Gastroesophageal sphincter (tissue), 4 donors: Measurements from ENCODE around the gene YTHDF1. TPM values are rescaled to one million over a fixed set of nuclear protein-coding genes. Genes with fewer than 3 reads are reported as not detected.
A peak's percentile ranks its signal among the peaks of the same experiment; 100 is the strongest.

Experiments
- ATAC-seq: fragments of 150-250 bp; one replicate; pipeline ENCODE4 v1.9.1; 2016; ENCODE audit warnings: mild to moderate bottlenecking, moderate library complexity
- H3K27ac ChIP-seq, 4 donors: fragments of 200-600 bp; sonication (generic) in 3 of 4; 1 replicate in 3 of 4; 2 replicates in 1 of 4; pipeline ENCODE4 v1.5.1; 2016 to 2019
- H3K27me3 ChIP-seq: fragments of 200-600 bp; sonication (generic); one replicate; pipeline ENCODE4 v1.5.1; 2019
- H3K36me3 ChIP-seq, 2 donors: fragments of 200-600 bp; sonication (generic); one replicate each; pipeline ENCODE4 v1.5.1; 2019; ENCODE audit warnings: control low read depth in 1 of 2
- H3K4me1 ChIP-seq, 3 donors: fragments of 200-600 bp; sonication (generic); 1 replicate in 2 of 3; 2 replicates in 1 of 3; pipeline ENCODE4 v1.5.1; 2016 to 2019; ENCODE audit warnings: control low read depth in 2 of 3
- H3K4me3 ChIP-seq, 2 donors: fragments of 200-600 bp; sonication (generic); one replicate each; pipeline ENCODE4 v1.5.1; 2019; ENCODE audit warnings: mild to moderate bottlenecking in 1 of 2, moderate library complexity in 1 of 2
- H3K9me3 ChIP-seq, 3 donors: fragments of 200-600 bp; sonication (generic); one replicate each; pipeline ENCODE4 v1.5.1; 2017 to 2019; ENCODE audit warnings: control low read depth in 2 of 3
- EP300 ChIP-seq: sonication (generic); formaldehyde crosslinking; IDR thresholded peaks from one replicate; pipeline ENCODE4 v1.6.1; 2017; ENCODE audit warnings: antibody characterized with exemption, mild to moderate bottlenecking
- POLR2A ChIP-seq, 2 donors: fragments of 450-650 bp; IDR thresholded peaks; one replicate each; pipeline ENCODE4 v1.6.1; 2017; ENCODE audit warnings: antibody characterized with exemption in 2 of 2, mild to moderate bottlenecking in 2 of 2, moderate library complexity in 1 of 2
- POLR2AphosphoS5 ChIP-seq: sonication (generic); formaldehyde crosslinking; IDR thresholded peaks from one replicate; pipeline ENCODE4 v1.6.1; 2017; ENCODE audit warnings: antibody characterized with exemption
- WGBS, 2 donors: methylation state at CpG; one replicate each; pipeline ENCODE4 v1.1.5; 2018; ENCODE audit warnings: low coverage in 1 of 2; 5-methylcytosine and 5-hydroxymethylcytosine counted together
- total RNA-seq, 4 donors: library from RNA; depleted of rRNA; stranded (reverse); fragments of >200 nt; gene quantifications; one replicate each; pipeline ENCODE4 v1.1.0, GENCODE V29; 2016
- TF ChIP-seq, protein P1 (sequence below), 4 experiments: fragments of 200-600 bp in 2 of 4; fragments of 450-650 bp in 2 of 4; sonication (generic) in 1 of 4; IDR thresholded peaks; one replicate each; pipeline ENCODE4 v1.5.1; 2017 to 2019; ENCODE audit warnings: antibody characterized with exemption in 4 of 4, mild to moderate bottlenecking in 2 of 4, moderate library complexity in 2 of 4

YTHDF1 gene
- total RNA-seq, 4 donors from 2014 or later = 20.2 to 35.8 (median 34.2) TPM

DNA sequence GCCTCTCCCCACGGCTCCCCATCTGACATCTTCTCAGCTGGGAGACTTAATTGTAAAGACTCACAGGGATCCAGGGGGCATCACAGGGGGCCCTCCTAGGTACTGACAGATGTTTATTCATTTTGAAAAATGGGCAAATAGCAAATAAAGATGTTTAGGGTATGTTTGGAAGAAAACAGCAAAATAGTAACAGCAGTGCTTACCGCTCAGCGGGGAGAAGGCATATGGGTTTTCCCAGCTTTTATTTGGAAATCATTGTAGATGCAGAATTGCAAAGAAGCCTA lies 17.1 kb upstream of the YTHDF1 start:
- H3K27ac ChIP-seq = no peak overlapping the region
- no peaks in the 10 kb centered on the region for H3K36me3 ChIP-seq
- H3K4me3 ChIP-seq = no peak overlapping the region
- H3K27me3 ChIP-seq = peaks cover 88% of the 10 kb centered on the region
- WGBS, 2 donors = 87 to 93% methylated on average over 2 of the region's 3 CpGs
- no peaks in the 10 kb centered on the region for H3K9me3 ChIP-seq
- TF ChIP-seq EP300 = no peak
- TF ChIP-seq POLR2A (IDR thresholded peaks at IDR 0.05) = no peak
- no peak for TF ChIP-seq POLR2AphosphoS5
- TF ChIP-seq, protein P1, sequence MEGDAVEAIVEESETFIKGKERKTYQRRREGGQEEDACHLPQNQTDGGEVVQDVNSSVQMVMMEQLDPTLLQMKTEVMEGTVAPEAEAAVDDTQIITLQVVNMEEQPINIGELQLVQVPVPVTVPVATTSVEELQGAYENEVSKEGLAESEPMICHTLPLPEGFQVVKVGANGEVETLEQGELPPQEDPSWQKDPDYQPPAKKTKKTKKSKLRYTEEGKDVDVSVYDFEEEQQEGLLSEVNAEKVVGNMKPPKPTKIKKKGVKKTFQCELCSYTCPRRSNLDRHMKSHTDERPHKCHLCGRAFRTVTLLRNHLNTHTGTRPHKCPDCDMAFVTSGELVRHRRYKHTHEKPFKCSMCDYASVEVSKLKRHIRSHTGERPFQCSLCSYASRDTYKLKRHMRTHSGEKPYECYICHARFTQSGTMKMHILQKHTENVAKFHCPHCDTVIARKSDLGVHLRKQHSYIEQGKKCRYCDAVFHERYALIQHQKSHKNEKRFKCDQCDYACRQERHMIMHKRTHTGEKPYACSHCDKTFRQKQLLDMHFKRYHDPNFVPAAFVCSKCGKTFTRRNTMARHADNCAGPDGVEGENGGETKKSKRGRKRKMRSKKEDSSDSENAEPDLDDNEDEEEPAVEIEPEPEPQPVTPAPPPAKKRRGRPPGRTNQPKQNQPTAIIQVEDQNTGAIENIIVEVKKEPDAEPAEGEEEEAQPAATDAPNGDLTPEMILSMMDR (IDR thresholded peaks at IDR 0.05) = no peak
- ATAC-seq = no peak
- H3K4me1 ChIP-seq = peaks cover 0 to 10% (median 0%) of the 10 kb centered on the region in 3 donors

DNA sequence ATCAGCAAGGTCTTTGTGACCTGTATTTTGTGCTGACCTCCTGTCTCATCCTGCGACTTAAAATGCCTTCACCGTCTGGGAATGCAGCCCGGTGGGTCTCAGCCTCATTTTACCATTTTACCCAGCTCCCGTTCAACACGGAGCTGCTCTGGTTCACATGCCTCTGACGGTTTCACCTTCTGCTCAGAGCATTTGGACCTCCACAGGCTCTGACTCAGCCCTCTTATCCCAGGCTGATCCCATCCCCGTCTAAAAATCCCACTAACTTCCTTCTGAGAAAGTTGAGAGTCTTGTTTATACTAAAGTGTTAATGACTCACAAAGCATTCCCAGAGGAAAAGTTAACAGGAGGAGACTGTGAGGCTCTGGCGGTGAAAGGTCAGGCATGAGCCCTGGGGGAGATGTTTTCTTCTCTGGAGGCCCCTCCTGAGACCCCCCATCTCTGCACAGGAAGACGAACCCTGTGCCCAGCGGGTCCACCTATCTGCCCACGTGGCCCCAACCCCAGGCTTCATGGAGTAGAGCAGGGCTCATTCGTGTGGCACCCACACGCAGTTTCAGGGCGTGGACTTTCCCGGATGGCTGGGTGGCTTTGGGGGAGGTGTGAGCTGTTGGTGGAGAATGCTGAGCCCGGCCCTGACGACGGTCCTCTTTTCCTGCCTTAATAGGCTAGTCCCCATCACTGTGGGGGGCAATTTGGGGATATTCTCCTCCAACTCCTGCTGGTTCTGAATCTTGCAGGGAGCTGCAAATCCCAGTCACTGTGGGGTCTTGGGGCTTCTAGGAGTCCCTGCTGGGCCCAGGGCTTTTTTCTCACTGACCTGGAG lies 16.5 kb upstream of the YTHDF1 start:
- Histone ChIP-seq H3K4me1 (peaks cover 0 to 10% (median 0%) of the 10 kb centered on the region in 3 donors), H3K4me3 (no peak overlapping the region), H3K27me3 (peaks cover 83% of the 10 kb centered on the region), H3K27ac (no peak overlapping the region), H3K36me3 (no peaks in the 10 kb centered on the region), H3K9me3 (no peaks in the 10 kb centered on the region)
- TF ChIP-seq EP300 = no peak
- no peak for TF ChIP-seq POLR2A (IDR thresholded peaks at IDR 0.05)
- no peak for TF ChIP-seq POLR2AphosphoS5
- TF ChIP-seq, protein P1 (IDR thresholded peaks at IDR 0.05) = no peak
- ATAC-seq = no peak
- 42 to 57% methylated on average over 4 to 6 of the region's 18 CpGs for whole genome bisulfite sequencing, 2 donors

DNA sequence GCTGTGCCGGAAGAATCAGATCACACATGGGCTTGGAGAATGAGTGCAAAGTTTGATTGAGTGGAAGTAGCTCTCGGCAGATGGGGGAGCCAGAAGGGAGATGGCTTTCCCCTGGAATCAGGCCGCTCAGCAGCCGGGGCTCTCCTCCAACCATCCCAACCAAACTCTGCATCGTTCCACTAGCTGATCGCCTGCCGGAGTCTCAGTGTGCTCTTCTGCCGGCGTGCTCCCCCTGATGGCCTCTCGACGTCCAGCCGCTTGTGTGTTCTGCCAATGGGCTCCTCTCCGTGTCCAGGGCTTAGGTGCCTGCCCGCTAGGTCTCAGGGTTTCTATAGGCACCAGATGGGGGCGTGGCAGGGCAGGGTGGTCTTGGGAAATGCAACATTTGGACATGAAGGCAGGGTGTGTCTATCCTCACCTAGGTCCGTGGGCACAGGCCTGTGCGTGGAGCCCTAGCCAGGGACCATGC lies 14.9 kb upstream of the YTHDF1 start:
- peaks cover 0 to 10% (median 0%) of the 10 kb centered on the region in 3 donors for H3K4me1 ChIP-seq

DNA sequence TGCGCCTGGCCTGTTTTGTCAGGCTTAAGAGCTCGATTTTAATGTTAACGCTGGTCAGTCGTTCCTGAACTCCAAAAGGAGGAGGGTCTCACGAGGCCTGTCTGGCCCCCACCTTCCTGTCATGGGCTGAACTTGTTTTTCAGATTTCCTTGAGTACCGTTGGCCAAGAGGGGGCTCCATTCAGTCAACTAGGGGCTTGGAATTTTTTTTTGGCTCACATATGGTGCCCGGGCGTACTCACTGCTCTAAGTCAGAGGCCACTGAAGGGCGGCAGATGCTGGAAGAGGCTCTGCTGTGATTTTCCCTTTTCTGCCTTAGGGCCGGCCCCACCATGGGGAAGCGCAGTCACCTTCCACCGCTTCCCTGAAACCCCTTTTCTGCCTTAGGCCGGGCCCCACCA lies 12.9 kb upstream of the YTHDF1 start:
- ATAC-seq = no peak
- Histone ChIP-seq H3K4me1 (peaks cover 0 to 23% (median 6%) of the 10 kb centered on the region in 3 donors), H3K4me3 (no peak overlapping the region), H3K27me3 (peaks cover 47% of the 10 kb centered on the region), H3K36me3 (no peaks in the 10 kb centered on the region), H3K9me3 (no peaks in the 10 kb centered on the region), H3K27ac (no peak overlapping the region)
- TF ChIP-seq POLR2AphosphoS5 (no peak), POLR2A (IDR thresholded peaks at IDR 0.05) (no peak), EP300 (no peak)
- TF ChIP-seq, protein P1 (IDR thresholded peaks at IDR 0.05) = no peak
- 70% methylated on average over 10 of the region's 13 CpGs; no CpG with 5 or more reads in 1 of the 2 donors for WGBS, 2 donors

More for the DNA sequence above, 14.9 kb upstream of the YTHDF1 start:
- Histone ChIP-seq H3K9me3 (no peaks in the 10 kb centered on the region), H3K27me3 (peaks cover 67% of the 10 kb centered on the region), H3K27ac (no peak overlapping the region), H3K4me3 (no peak overlapping the region), H3K36me3 (no peaks in the 10 kb centered on the region)
- TF ChIP-seq EP300 (no peak), POLR2A (IDR thresholded peaks at IDR 0.05) (no peak)
- TF ChIP-seq, protein P1 (IDR thresholded peaks at IDR 0.05) = peak in 3 of 4 experiments; percentile 55 to 71 (median 64)
- WGBS, 2 donors = 0% methylated on average over 7 of the region's 17 CpGs; no CpG with 5 or more reads in 1 of the 2 donors
- ATAC-seq = peak; percentile 76

DNA sequence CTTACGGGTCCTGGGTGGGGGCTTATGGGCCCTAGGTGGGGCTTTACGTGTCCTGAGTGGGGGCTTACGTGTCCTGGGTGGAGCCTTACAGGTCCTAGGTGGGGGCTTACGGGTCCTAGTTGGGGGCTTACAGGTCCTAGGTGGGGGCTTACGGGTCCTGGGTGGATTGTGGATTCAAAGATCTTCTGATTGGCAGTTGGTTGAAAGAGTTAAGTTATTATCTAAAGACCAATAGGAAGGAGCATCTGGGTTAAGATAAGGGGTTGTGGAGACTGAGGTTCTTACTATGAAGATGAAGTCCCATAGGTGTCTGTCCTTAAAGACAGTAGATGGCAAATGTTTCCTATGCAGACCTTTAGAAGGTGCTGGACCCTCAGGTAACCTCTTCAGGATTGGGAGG lies 11.3 kb upstream of the YTHDF1 start:
- Histone ChIP-seq H3K36me3 (no peaks in the 10 kb centered on the region), H3K9me3 (no peaks in the 10 kb centered on the region), H3K27ac (no peak overlapping the region), H3K4me3 (no peak overlapping the region), H3K27me3 (peaks cover 32% of the 10 kb centered on the region), H3K4me1 (peaks cover 0 to 23% (median 6%) of the 10 kb centered on the region in 3 donors)
- TF ChIP-seq POLR2A (IDR thresholded peaks at IDR 0.05) (no peak), EP300 (no peak), POLR2AphosphoS5 (no peak)
- TF ChIP-seq, protein P1 (IDR thresholded peaks at IDR 0.05) = no peak
- 88% methylated on average over 2 of the region's 5 CpGs; no CpG with 5 or more reads in 1 of the 2 donors for WGBS, 2 donors
- ATAC-seq = no peak
